ENCODE measurements around the gene MDM2.

GRCh38 chr12:68842123-68842522 lies 34.1 kb downstream of the MDM2 start:
- no peak for TF ChIP-seq CTCF (CRISPR knock-in tag; IDR thresholded peaks at IDR 0.05)
- no peak for TF ChIP-seq E2F1 (CRISPR knock-in tag; IDR thresholded peaks at IDR 0.05)
- no peak for TF ChIP-seq CEBPB (IDR thresholded peaks at IDR 0.05; ENCODE audit: borderline replicate concordance, low read depth, low read length)
- TF ChIP-seq KLF9 (CRISPR knock-in tag; IDR thresholded peaks at IDR 0.05; ENCODE audit: low read depth), result no peak
- no peak for TF ChIP-seq MXD3 (CRISPR knock-in tag; IDR thresholded peaks at IDR 0.05)
- TF ChIP-seq EZH2 (conservative IDR thresholded peaks at IDR 0.05; ENCODE audit: low read depth, low read length), result no peak
- no peak for TF ChIP-seq MAX (IDR thresholded peaks at IDR 0.05)

Data from HepG2 (cell line).